ENCODE data around the gene LMF1.

DNA sequence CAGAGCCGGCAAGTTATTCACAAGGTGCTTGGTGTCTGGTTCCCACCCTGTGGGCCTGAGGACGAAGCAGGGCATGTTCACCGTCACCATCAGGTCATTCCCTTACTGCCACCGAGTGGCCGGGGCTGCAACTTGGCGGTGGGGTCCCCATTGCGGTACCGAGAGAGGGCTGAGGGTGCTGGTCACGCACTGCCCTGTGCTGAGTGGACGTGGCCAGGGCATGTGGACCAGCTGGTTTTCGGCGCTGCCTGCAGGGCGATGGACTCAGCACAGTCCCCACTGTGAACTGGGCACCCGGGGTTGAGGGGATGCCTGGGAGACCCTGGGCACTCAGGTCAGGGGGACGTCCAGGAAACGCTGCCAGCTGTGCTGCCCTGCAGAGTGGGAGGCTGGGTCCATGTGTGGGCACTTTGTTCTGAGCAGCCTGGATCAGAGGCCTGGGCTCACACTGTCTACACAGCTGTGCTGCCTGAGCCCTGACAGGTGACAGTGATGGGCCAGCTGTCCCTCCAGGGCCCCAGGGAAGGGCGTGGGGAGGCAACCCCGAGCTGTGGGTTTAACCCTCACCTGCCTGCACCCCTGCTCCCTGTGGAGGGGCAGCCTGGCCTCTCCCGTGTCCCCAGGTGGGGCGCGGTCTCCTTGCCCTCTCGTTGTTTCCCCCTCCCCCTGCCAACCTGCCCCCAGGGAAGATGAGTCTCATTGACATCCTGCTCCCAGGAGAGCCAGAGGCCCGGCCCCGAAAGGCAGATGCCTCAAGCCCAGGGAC, 131.0 kb downstream of the LMF1 start:
- TF ChIP-seq, protein P1, sequence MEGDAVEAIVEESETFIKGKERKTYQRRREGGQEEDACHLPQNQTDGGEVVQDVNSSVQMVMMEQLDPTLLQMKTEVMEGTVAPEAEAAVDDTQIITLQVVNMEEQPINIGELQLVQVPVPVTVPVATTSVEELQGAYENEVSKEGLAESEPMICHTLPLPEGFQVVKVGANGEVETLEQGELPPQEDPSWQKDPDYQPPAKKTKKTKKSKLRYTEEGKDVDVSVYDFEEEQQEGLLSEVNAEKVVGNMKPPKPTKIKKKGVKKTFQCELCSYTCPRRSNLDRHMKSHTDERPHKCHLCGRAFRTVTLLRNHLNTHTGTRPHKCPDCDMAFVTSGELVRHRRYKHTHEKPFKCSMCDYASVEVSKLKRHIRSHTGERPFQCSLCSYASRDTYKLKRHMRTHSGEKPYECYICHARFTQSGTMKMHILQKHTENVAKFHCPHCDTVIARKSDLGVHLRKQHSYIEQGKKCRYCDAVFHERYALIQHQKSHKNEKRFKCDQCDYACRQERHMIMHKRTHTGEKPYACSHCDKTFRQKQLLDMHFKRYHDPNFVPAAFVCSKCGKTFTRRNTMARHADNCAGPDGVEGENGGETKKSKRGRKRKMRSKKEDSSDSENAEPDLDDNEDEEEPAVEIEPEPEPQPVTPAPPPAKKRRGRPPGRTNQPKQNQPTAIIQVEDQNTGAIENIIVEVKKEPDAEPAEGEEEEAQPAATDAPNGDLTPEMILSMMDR (IDR thresholded peaks at IDR 0.05), result no peak
- TF ChIP-seq POLR2A (IDR thresholded peaks at IDR 0.05) (no peak), POLR2AphosphoS5 (IDR thresholded peaks at IDR 0.05) (no peak)
